Measurements from ENCODE around the gene TIFAB. TPM values are rescaled to one million over a fixed set of nuclear protein-coding genes. Genes with fewer than 3 reads are reported as not detected.
A peak's percentile ranks its signal among the peaks of the same experiment; 100 is the strongest.

The TIFAB gene
- total RNA-seq, 1 donor from 2014 or later, result not detected

DNA sequence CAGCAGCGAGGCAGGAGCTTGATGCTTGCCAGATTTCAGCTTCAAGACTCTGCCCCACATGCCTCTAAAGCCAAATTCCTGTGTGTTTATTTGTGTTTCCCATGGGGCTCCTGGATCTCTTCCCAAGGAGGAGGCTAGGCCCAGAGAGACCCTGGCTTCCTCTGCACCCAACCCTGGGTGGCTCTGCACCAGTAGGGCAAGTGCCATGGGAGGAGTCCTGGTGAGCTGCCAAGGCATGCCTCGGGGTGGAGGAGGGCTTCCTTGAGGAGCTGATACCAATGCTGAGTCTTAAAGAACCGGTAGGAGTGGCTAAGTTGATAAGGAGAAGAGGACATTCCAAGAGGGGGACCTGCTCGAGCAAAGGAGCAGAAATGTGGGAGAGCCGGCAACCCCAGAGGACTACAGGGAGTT lies 6.8 kb upstream of the TIFAB start:
- DNase-seq (ENCODE audit: low read depth in 2 of 2), result no peak

GRCh38 chr5:135458356-135458755 lies 6.2 kb upstream of the TIFAB start:
- DNase-seq (ENCODE audit: low read depth in 2 of 2), result no peak

GRCh38 chr5:135457424-135458071 lies 5.4 kb upstream of the TIFAB start:
- peak; percentile 66 to 76 for DNase-seq (ENCODE audit: low read depth in 2 of 2)

GRCh38 chr5:135456238-135457099 lies 4.3 kb upstream of the TIFAB start:
- peak in 1 of 2 donors; percentile 21 for DNase-seq (ENCODE audit: low read depth in 2 of 2)

GRCh38 chr5:135455876-135456237 lies 3.7 kb upstream of the TIFAB start:
- no peak for DNase-seq (ENCODE audit: low read depth in 2 of 2)

GRCh38 chr5:135454946-135455345 lies 2.8 kb upstream of the TIFAB start:
- DNase-seq (ENCODE audit: low read depth in 2 of 2), result no peak

DNA sequence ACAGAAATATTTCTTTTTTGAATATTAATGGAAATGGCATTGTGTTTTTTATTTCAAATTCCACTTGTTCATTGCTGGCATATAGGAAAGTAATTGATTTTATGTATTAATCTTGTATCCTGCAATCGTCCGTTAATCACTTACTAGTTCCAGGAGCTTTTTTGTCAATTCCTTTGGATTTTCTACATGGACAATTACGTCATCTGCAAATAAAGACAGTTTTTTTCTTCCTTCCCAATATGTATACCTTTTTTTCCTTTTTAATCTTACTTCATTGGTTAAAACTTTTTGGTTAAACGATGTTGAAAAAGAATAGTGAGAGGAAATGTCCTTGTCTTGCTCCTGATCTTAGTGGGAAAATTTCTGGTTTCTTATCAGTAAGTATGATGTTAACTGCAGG lies 1.5 kb upstream of the TIFAB start:
- DNase-seq (ENCODE audit: low read depth in 2 of 2), result no peak

GRCh38 chr5:135451581-135452320 lies 400 bp downstream of the TIFAB start:
- no peak for DNase-seq (ENCODE audit: low read depth in 2 of 2)

DNA sequence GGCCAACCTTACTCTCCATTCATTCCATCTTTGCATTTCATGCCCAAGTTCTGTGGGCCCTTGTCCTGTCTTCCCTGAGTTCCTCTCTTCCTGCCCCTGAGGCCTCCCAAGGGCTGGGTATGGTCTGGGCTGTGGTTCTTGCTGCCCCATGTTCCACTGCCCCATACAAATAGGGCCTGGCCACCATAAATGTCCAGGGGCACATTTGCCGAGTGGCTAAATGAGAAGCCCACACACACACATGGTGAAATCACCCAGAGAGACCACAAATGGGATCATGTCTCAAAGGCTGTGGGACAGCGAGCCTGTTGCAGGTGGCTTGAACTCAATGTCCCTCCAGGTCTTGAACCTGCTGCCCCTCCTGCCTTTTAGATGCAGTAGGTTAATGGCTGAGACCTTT lies 1.2 kb downstream of the TIFAB start:
- DNase-seq (ENCODE audit: low read depth in 2 of 2), result no peak

- no peak for DNase-seq (ENCODE audit: low read depth in 2 of 2)
Measured at GRCh38 chr5:135450336-135450735, 1.8 kb downstream of the TIFAB start.

DNA sequence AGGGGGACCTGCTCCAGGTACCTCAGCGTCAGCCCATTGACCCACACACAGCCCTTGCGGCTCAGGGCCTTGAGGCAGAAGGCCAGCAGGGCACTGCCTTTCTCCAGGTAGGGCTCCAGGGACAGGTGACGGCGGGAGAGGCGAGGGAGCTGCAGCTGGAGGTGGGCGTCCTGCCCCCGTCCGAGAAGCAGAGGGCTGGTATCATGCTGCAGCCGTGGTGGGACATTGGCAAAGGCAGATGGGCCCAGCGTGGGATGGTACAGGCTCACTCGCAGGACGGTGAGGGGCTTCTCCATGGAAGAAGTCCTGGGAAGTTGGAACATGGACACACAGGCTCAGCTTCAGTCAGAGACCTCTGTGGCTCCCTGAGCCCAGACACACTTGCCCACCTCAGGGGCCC lies 2.5 kb downstream of the TIFAB start:
- DNase-seq (ENCODE audit: low read depth in 2 of 2), result no peak

- DNase-seq (ENCODE audit: low read depth in 2 of 2), result no peak
Measured at GRCh38 chr5:135448791-135449507, 3.2 kb downstream of the TIFAB start.

GRCh38 chr5:135448071-135448739 lies 3.9 kb downstream of the TIFAB start:
- DNase-seq (ENCODE audit: low read depth in 2 of 2), result no peak

GRCh38 chr5:135447298-135447929 lies 4.7 kb downstream of the TIFAB start, which contains the start of gene DCANP1:
DCANP1 (minus strand) TSS chr5:135447348; CDS start chr5:135447108, 240 bp downstream.
- DNase-seq (ENCODE audit: low read depth in 2 of 2), result no peak

GRCh38 chr5:135446615-135447014 lies 5.5 kb downstream of the TIFAB start:
- no peak for DNase-seq (ENCODE audit: low read depth in 2 of 2)

DNA sequence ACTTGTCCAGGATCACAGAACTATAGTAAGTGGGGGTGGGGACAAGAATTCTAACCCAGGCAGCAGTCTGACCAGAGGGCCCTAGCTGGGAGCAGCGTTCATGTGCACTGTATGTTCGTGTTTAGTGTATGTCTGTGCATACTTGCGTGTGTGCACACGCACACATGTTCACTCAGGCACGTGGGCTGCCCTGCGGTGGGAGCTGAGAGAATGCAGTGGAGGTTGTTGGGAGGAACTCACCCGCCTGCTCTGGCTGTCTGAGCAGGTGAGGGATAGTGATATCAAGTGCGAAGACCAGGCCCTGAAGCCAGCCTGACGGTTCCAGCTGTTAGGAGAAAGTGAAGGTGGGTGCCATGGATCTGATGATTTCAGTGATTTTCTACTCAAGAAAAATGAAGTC lies 5.9 kb downstream of the TIFAB start:
- DNase-seq (ENCODE audit: low read depth in 2 of 2), result no peak

DNA sequence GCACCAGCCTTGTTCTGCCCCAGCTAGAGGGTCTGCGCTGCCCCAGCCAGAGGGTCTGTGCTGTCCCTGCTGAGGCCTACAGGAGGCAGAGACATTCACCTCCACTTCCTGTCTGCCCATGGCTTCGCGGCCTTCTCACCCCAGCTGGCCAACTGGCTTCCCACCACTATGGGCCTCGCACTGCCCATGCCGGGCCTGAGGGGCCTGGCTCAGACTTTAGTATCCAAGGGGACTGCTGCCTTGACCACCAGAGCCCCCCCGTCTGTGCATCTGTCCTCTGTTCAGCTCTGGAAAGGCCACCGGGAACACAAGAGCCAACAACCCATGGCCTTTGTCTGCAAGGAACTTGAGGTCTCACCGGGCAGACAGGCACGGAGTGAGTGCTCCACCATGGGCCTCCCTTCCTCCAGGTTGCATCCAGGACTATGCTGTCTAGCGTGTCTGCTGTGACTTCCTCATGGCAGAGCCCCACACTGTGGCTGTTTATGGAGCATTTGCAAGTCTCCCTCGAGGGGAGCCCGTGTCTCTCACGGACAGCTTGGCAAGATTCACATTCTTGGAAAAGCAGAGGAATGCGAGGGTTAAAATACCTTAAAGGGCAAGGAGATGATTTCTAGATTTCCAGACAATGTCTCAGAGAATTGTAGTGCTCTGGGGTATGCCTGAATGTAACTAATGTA lies 6.7 kb downstream of the TIFAB start:
- DNase-seq (ENCODE audit: low read depth in 2 of 2), result no peak

DNA sequence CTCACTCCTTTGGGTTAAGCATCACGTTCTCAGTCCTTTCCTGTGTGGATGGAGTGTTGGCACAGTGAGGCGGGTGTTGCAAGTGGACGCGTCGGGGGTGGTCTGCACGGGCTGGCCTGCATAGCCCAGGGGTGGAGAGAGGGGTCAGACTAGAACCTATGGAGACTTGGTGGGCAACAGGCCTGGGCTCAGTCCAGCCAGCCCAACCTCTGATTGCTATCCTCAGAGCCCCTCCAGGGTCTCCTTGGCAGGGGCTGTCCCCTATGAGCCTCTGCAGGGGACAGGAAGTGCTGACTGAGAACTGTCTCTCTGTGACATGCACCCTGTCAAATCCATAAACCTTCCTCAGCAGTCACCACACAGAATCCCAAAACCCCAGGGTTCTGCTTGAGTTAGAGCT lies 7.3 kb downstream of the TIFAB start:
- DNase-seq (ENCODE audit: low read depth in 2 of 2), result no peak

DNA sequence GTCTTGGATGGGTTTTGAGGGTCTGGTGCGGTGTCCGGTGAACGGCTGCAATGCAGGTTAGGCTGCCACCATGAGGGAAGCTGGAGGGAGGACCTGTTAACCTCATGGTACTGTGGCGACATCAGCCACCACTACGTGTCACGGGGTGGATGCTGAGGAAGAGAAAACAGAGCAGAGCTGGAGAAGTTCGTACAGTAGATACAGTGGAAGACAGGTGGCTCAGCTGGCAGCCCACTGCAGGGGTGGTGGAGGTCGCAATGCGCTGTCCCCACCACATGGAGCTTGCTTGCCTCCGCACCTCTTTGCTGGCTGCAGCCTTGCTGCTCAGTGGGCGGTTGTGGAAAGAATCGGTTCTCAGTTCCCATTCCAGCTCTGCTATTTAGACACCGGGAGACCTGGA lies 7.8 kb downstream of the TIFAB start:
- no peak for DNase-seq (ENCODE audit: low read depth in 2 of 2)

Data from lung microvascular endothelial cell (primary cell).